GM12801 (cell line): ENCODE measurements around the gene MYO19.

ENCODE experiments used
- CTCF ChIP-seq: IDR thresholded peaks from one replicate; pipeline ENCODE4 v1.5.1; 2011; ENCODE audit warnings: control low read depth; ENCODE audit not compliant: insufficient read length; ENCODE audit errors: extremely low read depth

MYO19 gene

GRCh38 chr17:36485027-36485426, 49.6 kb downstream of the MYO19 start:
- TF ChIP-seq CTCF: no peak

DNA sequence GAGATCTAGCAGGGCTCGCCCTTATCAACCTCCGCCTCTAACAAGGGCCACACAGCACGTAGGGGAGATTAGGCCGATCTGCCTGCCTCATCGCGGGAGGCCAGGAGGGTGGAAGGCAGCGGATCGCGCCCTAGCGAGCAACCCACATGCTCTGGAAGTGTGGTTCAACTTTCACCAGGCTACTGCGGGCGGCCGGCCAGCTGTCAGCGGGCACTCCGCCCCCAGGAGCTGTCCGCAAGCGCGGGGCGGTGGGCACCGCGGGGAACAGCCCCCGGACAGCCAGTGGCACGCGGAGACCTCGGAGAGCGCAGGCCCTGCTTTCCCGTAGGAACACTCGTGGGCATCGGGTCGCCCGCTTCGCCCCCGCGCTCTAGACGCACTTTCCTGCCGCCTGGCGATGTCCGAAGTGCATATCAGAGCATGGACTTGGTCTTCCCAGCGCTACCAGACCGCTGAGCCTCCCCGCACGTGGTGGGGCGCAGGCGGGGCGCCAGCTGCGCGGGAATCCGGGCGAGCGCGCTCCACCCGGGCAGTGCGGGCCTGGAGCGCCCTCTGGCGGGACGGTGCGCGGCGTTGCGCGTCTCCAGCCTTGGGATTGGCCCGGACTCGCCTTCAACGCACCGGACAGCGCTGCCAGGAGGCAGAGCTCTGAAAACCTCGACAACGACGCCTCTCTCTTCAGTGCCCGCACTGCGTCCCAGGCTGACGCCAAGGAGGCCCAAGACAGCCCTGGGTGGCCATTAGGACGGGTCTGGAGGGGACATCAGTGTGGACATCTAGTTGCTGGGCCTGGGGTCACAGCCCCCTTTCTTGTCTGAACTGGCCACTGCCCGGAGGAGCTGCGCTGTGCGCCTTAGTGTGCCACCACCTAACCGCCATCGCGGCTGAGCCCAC, 51.8 kb downstream of the MYO19 start:
- no peak for TF ChIP-seq CTCF

DNA sequence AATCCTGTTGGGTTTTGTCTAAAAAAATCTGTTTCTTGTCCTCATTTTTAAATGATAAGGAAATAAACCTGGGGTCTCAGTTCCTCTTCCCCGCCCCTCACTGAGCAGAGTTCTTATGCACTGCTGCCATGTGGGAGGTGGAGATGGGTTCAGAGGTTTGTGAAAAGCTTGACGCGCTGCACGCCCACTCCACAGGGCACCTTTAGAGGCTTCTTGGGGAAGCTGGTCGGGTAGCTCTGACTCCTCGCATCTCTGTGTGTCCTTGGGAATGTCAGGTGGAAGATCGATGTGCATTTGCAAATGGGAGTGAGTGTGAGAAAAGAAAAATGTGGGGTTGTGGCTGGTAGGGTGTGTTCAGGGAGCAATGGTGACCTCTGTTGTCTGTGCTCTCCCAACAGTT, 52.8 kb downstream of the MYO19 start:
- no peak for TF ChIP-seq CTCF

- TF ChIP-seq CTCF: no peak
These were observed 59.2 kb downstream of the MYO19 start for GRCh38 chr17:36475346-36475970.

DNA sequence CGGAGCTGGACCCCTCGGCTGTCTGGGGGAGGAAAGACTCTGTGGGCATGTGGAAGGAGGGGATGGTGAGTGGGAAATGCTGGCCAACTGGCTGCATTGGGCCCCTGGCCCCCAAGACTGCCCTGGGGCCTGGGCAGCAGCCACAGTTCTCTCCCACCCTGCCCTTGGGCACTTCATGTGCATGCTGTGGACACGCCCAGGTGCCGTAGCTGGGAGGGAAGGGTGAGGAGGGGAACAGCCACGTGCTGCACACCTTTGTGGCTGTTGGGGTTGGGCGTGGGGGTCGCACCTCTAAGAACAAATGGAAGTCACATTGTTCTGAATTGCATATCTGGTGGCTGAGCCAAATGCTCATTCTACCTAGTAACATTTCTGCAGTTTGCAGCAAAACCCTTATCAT, 60.1 kb downstream of the MYO19 start:
- no peak for TF ChIP-seq CTCF

DNA sequence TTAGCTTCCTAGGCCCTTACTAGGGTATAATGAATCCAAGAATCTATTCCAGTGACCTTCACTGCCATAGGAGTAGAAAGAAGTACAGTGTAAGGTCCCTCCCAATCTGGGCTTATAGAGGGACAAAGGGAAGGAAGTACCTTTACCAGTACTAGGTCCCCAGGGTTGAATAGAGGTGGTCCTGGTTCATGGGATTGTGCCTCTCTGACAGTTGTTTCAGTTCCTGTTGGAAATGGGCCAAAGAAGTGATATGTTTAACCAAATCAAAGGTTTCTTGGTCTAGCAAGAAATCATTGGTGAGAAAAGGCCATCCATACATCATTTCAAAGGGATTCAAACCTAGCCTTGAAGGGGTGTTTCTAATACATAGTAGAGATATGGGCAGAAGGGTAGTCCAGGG, 64.2 kb downstream of the MYO19 start:
- TF ChIP-seq CTCF: no peak

GRCh38 chr17:36469733-36470132, 64.9 kb downstream of the MYO19 start:
- TF ChIP-seq CTCF: no peak
